Brain microvascular endothelial cell (primary cell): Measurements from ENCODE around the gene GSE1.

ENCODE experiments used
- DNase-seq: peaks from one replicate; pipeline ENCODE4 v3.0.0-alpha.2; 2020
- H3K27ac ChIP-seq: fragments of 250-450 bp; sonication (Bioruptor Pico); 2 replicates; pipeline ENCODE4 v1.5.1; 2020; ENCODE audit warnings: mild to moderate bottlenecking, moderate library complexity
- H3K27me3 ChIP-seq: fragments of 250-450 bp; sonication (Bioruptor Pico); replicated peaks from 2 replicates; pipeline ENCODE4 v1.5.1; 2020; ENCODE audit warnings: mild to moderate bottlenecking
- H3K36me3 ChIP-seq: fragments of 250-450 bp; sonication (Bioruptor Pico); replicated peaks from 2 replicates; pipeline ENCODE4 v1.5.1; 2020; ENCODE audit warnings: mild to moderate bottlenecking
- H3K4me3 ChIP-seq: 2 replicates; pipeline ENCODE4 v1.5.1; 2011; ENCODE audit warnings: low read depth, mild to moderate bottlenecking, control low read depth, low read length, moderate library complexity
- in situ Hi-C: cut with HindIII; loops from 2 replicates; pipeline ENCODE4 v1.10.0; 2017; ENCODE audit warnings: low sequenced_read_pairs, low pct_ligation_motif_present
- TF ChIP-seq, protein P1 (sequence below): IDR thresholded peaks from 2 replicates; pipeline ENCODE4 v1.5.1; 2011; ENCODE audit warnings: low read depth, mild to moderate bottlenecking, moderate library complexity, low read length, control low read depth, inconsistent platforms; ENCODE audit errors: missing control alignments

The GSE1 gene

GRCh38 chr16:85659805-85660511 is 46.8 kb downstream of the GSE1 start:
- Histone ChIP-seq H3K4me3 (no peak overlapping the region), H3K36me3 (peaks cover 45% of the 10 kb centered on the region), H3K27me3 (no peaks in the 10 kb centered on the region), H3K27ac (no peak overlapping the region)
- TF ChIP-seq, protein P1, sequence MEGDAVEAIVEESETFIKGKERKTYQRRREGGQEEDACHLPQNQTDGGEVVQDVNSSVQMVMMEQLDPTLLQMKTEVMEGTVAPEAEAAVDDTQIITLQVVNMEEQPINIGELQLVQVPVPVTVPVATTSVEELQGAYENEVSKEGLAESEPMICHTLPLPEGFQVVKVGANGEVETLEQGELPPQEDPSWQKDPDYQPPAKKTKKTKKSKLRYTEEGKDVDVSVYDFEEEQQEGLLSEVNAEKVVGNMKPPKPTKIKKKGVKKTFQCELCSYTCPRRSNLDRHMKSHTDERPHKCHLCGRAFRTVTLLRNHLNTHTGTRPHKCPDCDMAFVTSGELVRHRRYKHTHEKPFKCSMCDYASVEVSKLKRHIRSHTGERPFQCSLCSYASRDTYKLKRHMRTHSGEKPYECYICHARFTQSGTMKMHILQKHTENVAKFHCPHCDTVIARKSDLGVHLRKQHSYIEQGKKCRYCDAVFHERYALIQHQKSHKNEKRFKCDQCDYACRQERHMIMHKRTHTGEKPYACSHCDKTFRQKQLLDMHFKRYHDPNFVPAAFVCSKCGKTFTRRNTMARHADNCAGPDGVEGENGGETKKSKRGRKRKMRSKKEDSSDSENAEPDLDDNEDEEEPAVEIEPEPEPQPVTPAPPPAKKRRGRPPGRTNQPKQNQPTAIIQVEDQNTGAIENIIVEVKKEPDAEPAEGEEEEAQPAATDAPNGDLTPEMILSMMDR: peak; percentile 98
- peak; percentile 65 for DNase-seq
- in situ Hi-C loops: no loop called here

- Histone ChIP-seq H3K36me3 (peaks cover 47% of the 10 kb centered on the region), H3K4me3 (no peak overlapping the region), H3K27ac (no peak overlapping the region), H3K27me3 (no peaks in the 10 kb centered on the region)
- DNase-seq: no peak
- TF ChIP-seq, protein P1: no peak
- in situ Hi-C loops: no loop called here
Measured at GRCh38 chr16:85660843-85661739, 48.0 kb downstream of the GSE1 start.

GRCh38 chr16:85661740-85662481 is 48.8 kb downstream of the GSE1 start:
- Histone ChIP-seq H3K27me3 (no peaks in the 10 kb centered on the region), H3K4me3 (no peak overlapping the region), H3K27ac (no peak overlapping the region), H3K36me3 (peaks cover 50% of the 10 kb centered on the region)
- TF ChIP-seq, protein P1: no peak
- in situ Hi-C loops: no loop called here
- no peak for DNase-seq

DNA sequence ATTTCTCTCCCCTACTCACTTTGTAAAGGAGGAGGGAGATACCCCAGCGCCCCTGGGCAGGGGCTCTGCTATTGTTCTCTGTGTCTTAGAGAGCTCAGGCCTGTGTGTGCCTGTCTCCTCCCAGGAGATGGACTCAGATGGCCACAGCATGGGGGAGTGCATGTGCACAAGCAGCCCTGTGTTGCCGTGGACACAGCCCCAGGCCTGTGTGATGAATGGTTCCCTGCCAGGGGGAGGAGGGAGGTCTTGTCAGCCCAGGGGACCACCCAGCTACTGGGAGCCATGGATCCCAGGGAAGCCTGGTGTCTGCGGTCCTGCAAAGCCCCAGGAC is 49.3 kb downstream of the GSE1 start:
- Histone ChIP-seq H3K27me3 (no peaks in the 10 kb centered on the region), H3K36me3 (peaks cover 47% of the 10 kb centered on the region), H3K27ac (no peak overlapping the region), H3K4me3 (no peak overlapping the region)
- in situ Hi-C loops: no loop called here
- no peak for DNase-seq
- TF ChIP-seq, protein P1: no peak

- no peak for DNase-seq
- H3K36me3 ChIP-seq: peaks cover 43% of the 10 kb centered on the region
- H3K4me3 ChIP-seq: no peak overlapping the region
- TF ChIP-seq, protein P1: no peak
- H3K27ac ChIP-seq: no peak overlapping the region
- in situ Hi-C loops: no loop called here
- H3K27me3 ChIP-seq: no peaks in the 10 kb centered on the region
Measured at GRCh38 chr16:85662976-85663830, 50.1 kb downstream of the GSE1 start.
